SK-N-SH treated with all-trans-retinoic acid at 6 μM for 48 hours (cell line): ENCODE data around the gene SFXN2.

Source experiments
- GLIS3 ChIP-seq: fragments of 250-450 bp; sonication (Bioruptor Pico); IDR thresholded peaks from 2 replicates; pipeline ENCODE4 v1.5.0; 2020; ENCODE audit warnings: mild to moderate bottlenecking, moderate library complexity
- OSR1 ChIP-seq: fragments of 250-450 bp; sonication (Bioruptor Pico); IDR thresholded peaks from 2 replicates; pipeline ENCODE4 v1.8.0; 2022; ENCODE audit warnings: moderate library complexity, mild to moderate bottlenecking, inconsistent platforms
- PATZ1 ChIP-seq: fragments of 250-450 bp; sonication (Bioruptor Pico); IDR thresholded peaks from 2 replicates; pipeline ENCODE4 v1.8.0; 2020; ENCODE audit warnings: mild to moderate bottlenecking, moderate library complexity, borderline replicate concordance
- POU6F1 ChIP-seq: fragments of 250-450 bp; sonication (Bioruptor Pico); IDR thresholded peaks from 2 replicates; pipeline ENCODE4 v1.8.0; 2021; ENCODE audit warnings: low read depth, mild to moderate bottlenecking, moderate library complexity, borderline replicate concordance
- SNAI2 ChIP-seq: fragments of 250-450 bp; sonication (Bioruptor Pico); IDR thresholded peaks from 2 replicates; pipeline ENCODE4 v1.5.0; 2020; ENCODE audit warnings: mild to moderate bottlenecking, moderate library complexity
- TOX ChIP-seq: fragments of 250-450 bp; sonication (Bioruptor Pico); IDR thresholded peaks from 2 replicates; pipeline ENCODE4 v1.8.0; 2021; ENCODE audit warnings: mild to moderate bottlenecking, moderate library complexity, borderline replicate concordance
- TSHZ2 ChIP-seq: fragments of 250-450 bp; sonication (Bioruptor Pico); IDR thresholded peaks from 2 replicates; pipeline ENCODE4 v1.5.0; 2020; ENCODE audit warnings: mild to moderate bottlenecking, moderate library complexity
- ZC3H10 ChIP-seq: fragments of 250-450 bp; sonication (Bioruptor Pico); IDR thresholded peaks from 2 replicates; pipeline ENCODE4 v1.5.1; 2021; ENCODE audit warnings: mild to moderate bottlenecking, moderate library complexity
- ZFP30 ChIP-seq: fragments of 450-650 bp; formaldehyde crosslinking; IDR thresholded peaks from 2 replicates; pipeline ENCODE4 v1.5.0; 2022; ENCODE audit warnings: mild to moderate bottlenecking, moderate library complexity

- TF ChIP-seq ZFP30 (CRISPR knock-in tag) (no peak), OSR1 (CRISPR knock-in tag) (no peak), TSHZ2 (no peak), SNAI2 (CRISPR knock-in tag) (no peak), POU6F1 (CRISPR knock-in tag) (no peak), GLIS3 (no peak), PATZ1 (no peak), TOX (CRISPR knock-in tag) (no peak), ZC3H10 (CRISPR knock-in tag) (no peak)
These were observed 67.6 kb downstream of the SFXN2 start for GRCh38 chr10:102781921-102782557.
